OCI-LY3 (cell line): ENCODE measurements around the gene CYP2A7.
"Not testable (repeated sequence)": the region's sequence is repeated elsewhere in the genome, so short reads cannot be mapped to it uniquely, and the experiment has no call there.

Experiments
- EZH2phosphoT487 ChIP-seq: fragments of 200-600 bp; shearing (Covaris generic); IDR thresholded peaks from 2 replicates; pipeline ENCODE4 v1.6.1; 2018; ENCODE audit warnings: antibody characterized with exemption, mixed run types, low read depth
- TF ChIP-seq, protein P1 (sequence below): fragments of 200-600, 300-600 bp; sonication (generic); IDR thresholded peaks from 2 replicates; pipeline ENCODE4 v1.5.1; 2014; ENCODE audit warnings: antibody characterized with exemption, low read length, low read depth

DNA sequence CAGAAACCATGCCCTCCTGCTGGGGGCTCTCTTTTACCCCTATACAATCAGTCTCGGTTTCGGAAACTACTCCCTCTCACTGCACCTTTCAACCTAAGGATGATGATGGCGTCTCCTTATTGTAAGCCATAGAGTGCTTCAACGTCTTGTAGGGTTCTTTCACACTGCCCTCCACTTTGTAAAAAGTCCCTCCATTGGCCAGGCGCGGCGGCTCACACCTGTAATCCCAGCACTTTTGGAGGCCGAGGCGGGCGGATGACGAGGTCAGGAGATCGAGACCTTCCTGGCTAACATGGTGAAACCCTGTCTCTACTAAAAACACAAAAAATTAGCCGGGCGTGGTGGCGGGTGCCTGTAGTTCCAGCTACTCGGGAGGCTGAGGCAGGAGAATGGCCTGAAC is 51.3 kb downstream of the CYP2A7 start:
- not testable (repeated sequence) for TF ChIP-seq EZH2phosphoT487
- TF ChIP-seq, protein P1, sequence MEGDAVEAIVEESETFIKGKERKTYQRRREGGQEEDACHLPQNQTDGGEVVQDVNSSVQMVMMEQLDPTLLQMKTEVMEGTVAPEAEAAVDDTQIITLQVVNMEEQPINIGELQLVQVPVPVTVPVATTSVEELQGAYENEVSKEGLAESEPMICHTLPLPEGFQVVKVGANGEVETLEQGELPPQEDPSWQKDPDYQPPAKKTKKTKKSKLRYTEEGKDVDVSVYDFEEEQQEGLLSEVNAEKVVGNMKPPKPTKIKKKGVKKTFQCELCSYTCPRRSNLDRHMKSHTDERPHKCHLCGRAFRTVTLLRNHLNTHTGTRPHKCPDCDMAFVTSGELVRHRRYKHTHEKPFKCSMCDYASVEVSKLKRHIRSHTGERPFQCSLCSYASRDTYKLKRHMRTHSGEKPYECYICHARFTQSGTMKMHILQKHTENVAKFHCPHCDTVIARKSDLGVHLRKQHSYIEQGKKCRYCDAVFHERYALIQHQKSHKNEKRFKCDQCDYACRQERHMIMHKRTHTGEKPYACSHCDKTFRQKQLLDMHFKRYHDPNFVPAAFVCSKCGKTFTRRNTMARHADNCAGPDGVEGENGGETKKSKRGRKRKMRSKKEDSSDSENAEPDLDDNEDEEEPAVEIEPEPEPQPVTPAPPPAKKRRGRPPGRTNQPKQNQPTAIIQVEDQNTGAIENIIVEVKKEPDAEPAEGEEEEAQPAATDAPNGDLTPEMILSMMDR = not testable (repeated sequence)
